IPS DF 19.7 (cell line): ENCODE measurements around the gene ZBTB20.

Source experiments
- DNase-seq: peaks from one replicate; pipeline ENCODE4 v3.0.0-alpha.2; 2013; ENCODE audit warnings: low read depth, low spot score

ZBTB20 gene

GRCh38 chr3:114294940-114295480, 852.1 kb downstream of the ZBTB20 start:
- DNase-seq, result no peak

GRCh38 chr3:114293838-114294535, 853.1 kb downstream of the ZBTB20 start, which contains the start of gene TIGIT:
Gene TIGIT (plus strand): TSS chr3:114294028. CDS start chr3:114294062, 34 bp downstream.
- DNase-seq, result no peak

- peak; percentile 80 for DNase-seq
These were observed 855.9 kb downstream of the ZBTB20 start for GRCh38 chr3:114290911-114291901.

- no peak for DNase-seq
These were observed 860.8 kb downstream of the ZBTB20 start for GRCh38 chr3:114286266-114286665.

GRCh38 chr3:114285648-114286230, 861.3 kb downstream of the ZBTB20 start:
- no peak for DNase-seq

- DNase-seq, result no peak
These were observed 862.4 kb downstream of the ZBTB20 start for GRCh38 chr3:114284644-114285043.
